Measurements from ENCODE around the gene CDKN2AIP.
"Not testable (repeated sequence)": the region's sequence is repeated elsewhere in the genome, so short reads cannot be mapped to it uniquely, and the experiment has no call there.

The CDKN2AIP gene

GRCh38 chr4:183449193-183449882 lies 4.9 kb downstream of the CDKN2AIP start:
- TF ChIP-seq, protein P1, sequence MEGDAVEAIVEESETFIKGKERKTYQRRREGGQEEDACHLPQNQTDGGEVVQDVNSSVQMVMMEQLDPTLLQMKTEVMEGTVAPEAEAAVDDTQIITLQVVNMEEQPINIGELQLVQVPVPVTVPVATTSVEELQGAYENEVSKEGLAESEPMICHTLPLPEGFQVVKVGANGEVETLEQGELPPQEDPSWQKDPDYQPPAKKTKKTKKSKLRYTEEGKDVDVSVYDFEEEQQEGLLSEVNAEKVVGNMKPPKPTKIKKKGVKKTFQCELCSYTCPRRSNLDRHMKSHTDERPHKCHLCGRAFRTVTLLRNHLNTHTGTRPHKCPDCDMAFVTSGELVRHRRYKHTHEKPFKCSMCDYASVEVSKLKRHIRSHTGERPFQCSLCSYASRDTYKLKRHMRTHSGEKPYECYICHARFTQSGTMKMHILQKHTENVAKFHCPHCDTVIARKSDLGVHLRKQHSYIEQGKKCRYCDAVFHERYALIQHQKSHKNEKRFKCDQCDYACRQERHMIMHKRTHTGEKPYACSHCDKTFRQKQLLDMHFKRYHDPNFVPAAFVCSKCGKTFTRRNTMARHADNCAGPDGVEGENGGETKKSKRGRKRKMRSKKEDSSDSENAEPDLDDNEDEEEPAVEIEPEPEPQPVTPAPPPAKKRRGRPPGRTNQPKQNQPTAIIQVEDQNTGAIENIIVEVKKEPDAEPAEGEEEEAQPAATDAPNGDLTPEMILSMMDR (IDR thresholded peaks at IDR 0.05; ENCODE audit: extremely low read depth, missing control alignments): no peak
- DNase-seq (ENCODE audit: low spot score): no peak

GRCh38 chr4:183450108-183450507 lies 5.7 kb downstream of the CDKN2AIP start:
- DNase-seq (ENCODE audit: low spot score): no peak
- TF ChIP-seq, protein P1 (IDR thresholded peaks at IDR 0.05; ENCODE audit: extremely low read depth, missing control alignments): no peak

- DNase-seq (ENCODE audit: low spot score): no peak
- TF ChIP-seq, protein P1 (IDR thresholded peaks at IDR 0.05; ENCODE audit: extremely low read depth, missing control alignments): no peak
Measured at GRCh38 chr4:183455431-183456195, 11.2 kb downstream of the CDKN2AIP start.

DNA sequence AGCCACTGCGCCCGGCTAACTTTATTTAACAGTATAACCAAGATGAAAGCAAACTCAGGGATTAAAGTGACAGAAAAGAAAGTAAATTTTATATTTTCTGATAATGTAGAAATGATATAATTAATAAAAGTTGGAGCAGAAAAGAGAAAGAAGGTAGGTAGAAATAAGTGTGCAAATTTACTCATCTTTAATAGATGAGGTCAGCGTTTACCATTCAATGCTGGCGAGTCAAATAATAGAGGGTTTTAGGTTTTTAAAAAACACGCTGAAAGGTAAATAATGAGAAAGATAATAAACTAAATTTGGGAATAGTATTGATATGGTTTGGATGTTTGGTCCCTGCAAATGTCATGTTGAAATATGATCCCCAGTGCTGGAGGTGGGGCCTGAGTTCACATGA lies 13.6 kb downstream of the CDKN2AIP start:
- TF ChIP-seq, protein P1 (IDR thresholded peaks at IDR 0.05; ENCODE audit: extremely low read depth, missing control alignments): no peak
- DNase-seq (ENCODE audit: low spot score): no peak

DNA sequence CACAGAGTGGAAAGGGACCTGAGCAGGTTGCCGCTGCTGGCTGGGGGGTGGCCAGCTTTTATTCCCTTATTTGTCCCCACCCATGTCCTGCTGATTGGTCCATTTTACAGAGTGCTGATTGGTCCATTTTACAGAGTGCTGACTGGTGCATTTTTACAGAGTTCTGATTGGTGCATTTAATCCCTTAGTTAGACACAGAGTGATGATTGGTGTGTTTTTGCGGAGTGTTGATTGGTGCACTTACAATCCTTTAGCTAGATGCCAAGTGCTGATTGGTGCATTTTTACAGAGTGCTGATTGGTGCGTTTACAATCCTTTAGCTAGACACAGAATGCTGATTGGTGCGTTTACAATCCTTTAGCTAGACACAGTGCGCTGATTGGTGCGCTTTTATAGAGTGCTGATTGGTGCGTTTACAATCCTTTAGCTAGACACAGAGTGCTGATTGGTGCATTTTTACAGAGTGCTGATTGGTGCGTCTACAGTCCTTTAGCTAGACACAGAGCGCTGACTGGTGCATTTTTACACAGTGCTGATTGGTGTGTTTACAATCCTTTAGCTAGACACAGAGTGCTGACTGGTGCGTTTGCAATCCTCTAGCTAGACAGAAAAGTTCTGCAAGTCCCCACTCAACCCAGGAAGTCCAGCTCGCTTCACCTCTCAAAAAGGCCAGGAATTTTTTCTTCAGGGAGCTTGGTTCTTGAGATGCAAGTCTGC lies 19.6 kb downstream of the CDKN2AIP start:
- not testable (repeated sequence) for DNase-seq (ENCODE audit: low spot score)

DNA sequence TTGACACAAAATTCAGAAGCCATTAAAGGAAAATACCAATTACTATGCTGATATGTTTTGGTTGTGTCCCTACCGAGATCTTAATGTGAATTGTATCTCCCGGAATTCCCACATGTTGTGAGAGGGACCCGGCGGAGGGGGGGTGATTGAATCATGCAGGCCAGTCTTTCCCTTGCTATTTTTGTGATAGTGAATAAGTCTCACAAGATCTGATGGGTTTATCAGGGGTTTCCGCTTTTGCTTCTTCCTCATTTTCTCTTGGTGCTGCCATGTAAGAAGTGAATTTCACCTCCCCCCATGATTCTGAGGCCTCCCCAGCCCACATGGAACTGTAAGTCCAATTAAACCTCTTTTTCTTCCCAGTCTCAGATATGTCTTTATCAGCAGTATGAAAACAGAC lies 21.4 kb downstream of the CDKN2AIP start:
- DNase-seq (ENCODE audit: low spot score): not testable (repeated sequence)

DNA sequence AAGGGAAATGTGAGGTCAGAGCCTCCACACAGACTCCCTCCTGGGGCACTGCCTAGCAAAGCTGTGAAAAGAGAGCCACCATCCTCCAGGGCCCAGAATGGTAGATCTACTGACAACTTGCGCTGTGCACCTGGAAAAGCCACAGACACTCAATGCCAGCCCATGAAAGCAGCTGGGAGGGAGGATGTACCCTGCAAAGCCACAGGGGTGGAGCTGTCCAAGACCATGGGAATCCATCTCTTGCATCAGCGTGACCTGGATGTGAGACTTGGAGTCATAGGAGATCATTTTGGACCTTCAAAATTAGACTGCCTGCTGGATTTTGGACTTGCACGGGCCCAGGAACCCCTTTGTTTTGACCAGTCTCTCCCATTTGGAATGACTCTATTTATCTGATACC lies 22.8 kb downstream of the CDKN2AIP start:
- DNase-seq (ENCODE audit: low spot score): no peak

More for the DNA sequence above, 22.8 kb downstream of the CDKN2AIP start:
- TF ChIP-seq, protein P1 (IDR thresholded peaks at IDR 0.05; ENCODE audit: extremely low read depth, missing control alignments): no peak
